ENCODE results near the gene PPP5C.

GRCh38 chr19:46393456-46394401 is 46.8 kb downstream of the PPP5C start:
- TF ChIP-seq CTCF (IDR thresholded peaks at IDR 0.05) (no peak), POLR2A (IDR thresholded peaks at IDR 0.05) (no peak)
